GM18519 (cell line): ENCODE measurements around the gene AFF3.

Experiments
- ATAC-seq: cut with Tn5 transposase; IDR thresholded peaks from one replicate; pipeline ENCODE4 v1.9.1; 2021; ENCODE audit warnings: mild to moderate bottlenecking, moderate library complexity; ENCODE audit not compliant: unreplicated experiment, low FRiP score

Gene AFF3

GRCh38 chr2:99600981-99601651, 541.3 kb downstream of the AFF3 start:
- ATAC-seq, result no peak

GRCh38 chr2:99598441-99598840, 543.9 kb downstream of the AFF3 start:
- no peak for ATAC-seq

- no peak for ATAC-seq
Measured at GRCh38 chr2:99597616-99598015, 544.8 kb downstream of the AFF3 start.

- ATAC-seq, result no peak
Measured at GRCh38 chr2:99595373-99595772, 547.0 kb downstream of the AFF3 start.

- ATAC-seq, result no peak
Measured at GRCh38 chr2:99593692-99594427, 548.5 kb downstream of the AFF3 start.

GRCh38 chr2:99576775-99577174, 565.6 kb downstream of the AFF3 start:
- no peak for ATAC-seq

GRCh38 chr2:99573634-99574251, 568.6 kb downstream of the AFF3 start:
- ATAC-seq, result no peak

GRCh38 chr2:99572373-99573164, 569.8 kb downstream of the AFF3 start:
- no peak for ATAC-seq

GRCh38 chr2:99571954-99572353, 570.4 kb downstream of the AFF3 start:
- no peak for ATAC-seq

- no peak for ATAC-seq
Measured at GRCh38 chr2:99571533-99571932, 570.9 kb downstream of the AFF3 start.

GRCh38 chr2:99571021-99571420, 571.4 kb downstream of the AFF3 start:
- ATAC-seq, result no peak

- no peak for ATAC-seq
Measured at GRCh38 chr2:99569386-99569785, 573.0 kb downstream of the AFF3 start.

GRCh38 chr2:99565227-99565626, 577.2 kb downstream of the AFF3 start:
- ATAC-seq, result no peak

- ATAC-seq, result no peak
Measured at GRCh38 chr2:99562516-99562915, 579.9 kb downstream of the AFF3 start.

- no peak for ATAC-seq
Measured at GRCh38 chr2:99561804-99562203, 580.6 kb downstream of the AFF3 start.

GRCh38 chr2:99559075-99559662, 583.2 kb downstream of the AFF3 start:
- no peak for ATAC-seq

- ATAC-seq, result no peak
Measured at GRCh38 chr2:99555404-99555803, 587.0 kb downstream of the AFF3 start.

- no peak for ATAC-seq
Measured at GRCh38 chr2:99554871-99555270, 587.5 kb downstream of the AFF3 start.

GRCh38 chr2:99554238-99554637, 588.2 kb downstream of the AFF3 start:
- no peak for ATAC-seq

- ATAC-seq, result no peak
Measured at GRCh38 chr2:99552529-99552928, 589.9 kb downstream of the AFF3 start.

GRCh38 chr2:99550368-99550767, 592.0 kb downstream of the AFF3 start:
- no peak for ATAC-seq
